Liver (tissue), 3 donors: Measurements from ENCODE around the gene ZNF593.

Experiments
- EGR1 ChIP-seq, 2 donors: IDR thresholded peaks; 2 replicates each; pipeline ENCODE4 v1.6.1; 2016 to 2018; ENCODE audit warnings: antibody characterized with exemption in 2 of 2, low read depth in 2 of 2
- GABPA ChIP-seq, 2 donors: IDR thresholded peaks in 1 of 2; conservative IDR thresholded peaks in 1 of 2; 2 replicates each; pipeline ENCODE4 v1.6.1; 2016; ENCODE audit warnings: antibody characterized with exemption in 2 of 2, mild to moderate bottlenecking in 1 of 2, moderate library complexity in 1 of 2
- HNF4G ChIP-seq: IDR thresholded peaks from 2 replicates; pipeline ENCODE4 v1.6.1; 2016; ENCODE audit warnings: antibody characterized with exemption
- JUND ChIP-seq, 2 donors: IDR thresholded peaks; 2 replicates each; pipeline ENCODE4 v1.6.1; 2016; ENCODE audit warnings: antibody characterized with exemption in 2 of 2
- MAX ChIP-seq: IDR thresholded peaks from 2 replicates; pipeline ENCODE4 v1.6.1; 2016; ENCODE audit warnings: antibody characterized with exemption
- NR2F2 ChIP-seq: IDR thresholded peaks from 2 replicates; pipeline ENCODE4 v1.6.1; 2016; ENCODE audit warnings: antibody characterized with exemption
- REST ChIP-seq: IDR thresholded peaks from 2 replicates; pipeline ENCODE4 v1.6.1; 2016; ENCODE audit warnings: antibody characterized with exemption, mild to moderate bottlenecking
- RXRA ChIP-seq, 2 donors: IDR thresholded peaks; 2 replicates each; pipeline ENCODE4 v1.6.1; 2017 to 2018; ENCODE audit warnings: antibody characterized with exemption in 2 of 2, mild to moderate bottlenecking in 1 of 2
- SP1 ChIP-seq: IDR thresholded peaks from 2 replicates; pipeline ENCODE4 v1.6.1; 2018; ENCODE audit warnings: antibody characterized with exemption, mild to moderate bottlenecking
- TAF1 ChIP-seq: conservative IDR thresholded peaks from 2 replicates; pipeline ENCODE4 v1.6.1; 2016; ENCODE audit warnings: antibody characterized with exemption, mild to moderate bottlenecking
- YY1 ChIP-seq: IDR thresholded peaks from 2 replicates; pipeline ENCODE4 v1.6.1; 2016; ENCODE audit warnings: antibody characterized with exemption, mild to moderate bottlenecking
- TF ChIP-seq, protein P1 (sequence below): fragments of 150-350 bp; IDR thresholded peaks from 2 replicates; pipeline ENCODE4 v1.5.1; 2017; ENCODE audit warnings: improper control_type of control experiment, low read depth, low read length; ENCODE audit not compliant: missing input control
- TF ChIP-seq, protein P2 (sequence below): IDR thresholded peaks from 2 replicates; pipeline ENCODE4 v1.6.1; 2016; ENCODE audit warnings: antibody characterized with exemption
- donor health status: healthy.
- donor health status: healthy.

DNA sequence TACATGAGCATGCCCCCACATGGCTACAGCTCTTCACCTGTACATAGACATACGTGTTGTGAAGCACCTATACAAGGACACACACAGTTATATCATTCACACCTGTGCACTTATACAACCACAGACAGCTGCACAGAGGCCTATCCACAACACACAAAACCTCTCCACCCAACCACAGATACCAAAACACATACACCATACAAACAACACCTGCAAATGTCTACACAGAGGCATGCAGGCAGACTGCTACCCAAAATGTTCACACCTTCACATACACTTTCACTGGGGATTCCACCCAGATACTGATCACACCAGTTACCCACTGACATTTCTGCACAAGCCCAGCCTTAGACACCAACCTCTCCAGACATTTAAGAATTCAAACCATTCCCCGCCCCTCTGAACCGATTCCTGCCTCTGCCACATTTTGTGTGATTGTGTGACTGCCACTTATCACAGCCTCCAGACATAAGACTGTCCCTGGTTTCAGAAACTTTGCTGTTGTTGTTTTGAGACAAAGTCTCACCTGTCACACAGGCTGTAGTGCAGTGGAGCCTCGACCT is 2.9 kb upstream of the ZNF593 start:
- TF ChIP-seq, protein P1, sequence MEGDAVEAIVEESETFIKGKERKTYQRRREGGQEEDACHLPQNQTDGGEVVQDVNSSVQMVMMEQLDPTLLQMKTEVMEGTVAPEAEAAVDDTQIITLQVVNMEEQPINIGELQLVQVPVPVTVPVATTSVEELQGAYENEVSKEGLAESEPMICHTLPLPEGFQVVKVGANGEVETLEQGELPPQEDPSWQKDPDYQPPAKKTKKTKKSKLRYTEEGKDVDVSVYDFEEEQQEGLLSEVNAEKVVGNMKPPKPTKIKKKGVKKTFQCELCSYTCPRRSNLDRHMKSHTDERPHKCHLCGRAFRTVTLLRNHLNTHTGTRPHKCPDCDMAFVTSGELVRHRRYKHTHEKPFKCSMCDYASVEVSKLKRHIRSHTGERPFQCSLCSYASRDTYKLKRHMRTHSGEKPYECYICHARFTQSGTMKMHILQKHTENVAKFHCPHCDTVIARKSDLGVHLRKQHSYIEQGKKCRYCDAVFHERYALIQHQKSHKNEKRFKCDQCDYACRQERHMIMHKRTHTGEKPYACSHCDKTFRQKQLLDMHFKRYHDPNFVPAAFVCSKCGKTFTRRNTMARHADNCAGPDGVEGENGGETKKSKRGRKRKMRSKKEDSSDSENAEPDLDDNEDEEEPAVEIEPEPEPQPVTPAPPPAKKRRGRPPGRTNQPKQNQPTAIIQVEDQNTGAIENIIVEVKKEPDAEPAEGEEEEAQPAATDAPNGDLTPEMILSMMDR = no peak
- TF ChIP-seq EGR1 (IDR thresholded peaks at IDR 0.05; ENCODE audit: low read depth in 2 of 2) = no peak
- no peak for TF ChIP-seq JUND (IDR thresholded peaks at IDR 0.05)
- TF ChIP-seq NR2F2 = no peak
- no peak for TF ChIP-seq SP1
- no peak for TF ChIP-seq REST
- TF ChIP-seq MAX = no peak
- TF ChIP-seq TAF1 = no peak
- no peak for TF ChIP-seq GABPA (IDR thresholded peaks at IDR 0.05 in 1 of 2, conservative IDR thresholded peaks at IDR 0.05 in 1 of 2)
- no peak for TF ChIP-seq YY1
- TF ChIP-seq, protein P2, sequence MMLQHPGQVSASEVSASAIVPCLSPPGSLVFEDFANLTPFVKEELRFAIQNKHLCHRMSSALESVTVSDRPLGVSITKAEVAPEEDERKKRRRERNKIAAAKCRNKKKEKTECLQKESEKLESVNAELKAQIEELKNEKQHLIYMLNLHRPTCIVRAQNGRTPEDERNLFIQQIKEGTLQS = no peak
- TF ChIP-seq RXRA (IDR thresholded peaks at IDR 0.05) = no peak
- TF ChIP-seq HNF4G = no peak
